ENCODE data around the gene BCL11B. TPM values are rescaled to one million over a fixed set of nuclear protein-coding genes. Genes with fewer than 3 reads are reported as not detected.

BCL11B gene
- total RNA-seq, 1 donor from 2014 or later: 0.16 TPM

DNA sequence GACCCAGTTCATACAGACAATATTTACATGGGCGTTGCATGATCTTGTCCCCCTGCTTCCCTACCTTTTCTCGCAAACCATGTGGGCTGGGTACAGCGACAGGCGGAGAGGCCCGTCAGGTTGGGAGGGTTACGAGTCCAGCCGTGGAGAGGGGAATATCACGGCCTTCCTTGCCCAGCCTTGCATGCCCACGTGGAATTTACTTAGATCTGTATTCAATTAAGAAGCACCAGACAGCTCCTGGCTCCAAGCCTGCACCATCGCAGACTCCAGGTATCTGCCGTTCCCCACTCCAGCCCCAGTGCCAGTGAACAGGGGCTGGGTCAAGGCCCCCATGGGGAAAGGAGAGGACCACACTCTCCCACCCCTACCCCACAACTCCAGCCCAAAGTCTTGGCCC lies 29.8 kb downstream of the BCL11B start:
- H3K9me3 Mint-ChIP-seq (ENCODE audit: unreplicated experiment): no peaks in the 10 kb centered on the region
- no peak overlapping the region for H3K27ac Mint-ChIP-seq (ENCODE audit: unreplicated experiment)
- no peak for TF ChIP-seq CTCF (IDR thresholded peaks at IDR 0.05)
- peaks cover 2% of the 10 kb centered on the region for H3K4me1 Mint-ChIP-seq (ENCODE audit: unreplicated experiment)
- H3K36me3 Mint-ChIP-seq (ENCODE audit: unreplicated experiment): no peaks in the 10 kb centered on the region
- no peak for DNase-seq (ENCODE audit: extremely low spot score, unreplicated experiment)
- peaks cover 64% of the 10 kb centered on the region for H3K27me3 Mint-ChIP-seq (ENCODE audit: unreplicated experiment)
- no peak overlapping the region for H3K4me3 Mint-ChIP-seq (ENCODE audit: unreplicated experiment)

DNA sequence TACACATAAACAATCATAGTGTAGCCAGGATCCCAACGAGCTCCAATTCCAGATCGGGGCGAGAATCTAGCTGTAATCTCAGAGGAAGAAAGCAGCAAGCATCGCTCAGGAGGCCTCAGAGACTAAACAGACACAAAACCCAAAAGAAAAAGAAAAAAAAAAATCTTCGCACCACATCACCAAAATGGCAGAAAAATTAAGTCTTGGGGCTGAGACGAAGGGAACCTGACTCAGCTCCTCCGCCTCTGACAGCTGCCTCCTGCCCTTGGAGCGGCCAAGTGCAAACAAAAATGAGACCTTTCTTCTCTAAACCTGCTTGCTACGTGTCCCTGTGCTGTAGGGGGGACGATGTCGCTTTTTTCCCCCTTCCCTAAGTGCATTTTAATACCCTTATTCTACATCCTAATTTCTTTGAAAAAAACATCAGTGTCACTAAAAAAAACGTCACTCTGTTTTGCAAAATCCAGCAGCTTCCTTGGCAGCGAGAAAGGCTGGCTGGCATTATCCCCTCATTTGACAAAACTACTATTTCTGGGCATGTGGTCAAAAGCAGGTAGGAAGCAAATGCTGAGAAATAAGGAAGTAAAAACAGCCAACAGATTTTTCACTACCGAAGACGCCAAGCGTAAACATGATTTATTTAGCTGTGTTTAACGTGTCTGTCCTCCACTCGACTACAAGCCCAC lies 30.5 kb downstream of the BCL11B start:
- H3K4me3 Mint-ChIP-seq (ENCODE audit: unreplicated experiment): no peak overlapping the region

DNA sequence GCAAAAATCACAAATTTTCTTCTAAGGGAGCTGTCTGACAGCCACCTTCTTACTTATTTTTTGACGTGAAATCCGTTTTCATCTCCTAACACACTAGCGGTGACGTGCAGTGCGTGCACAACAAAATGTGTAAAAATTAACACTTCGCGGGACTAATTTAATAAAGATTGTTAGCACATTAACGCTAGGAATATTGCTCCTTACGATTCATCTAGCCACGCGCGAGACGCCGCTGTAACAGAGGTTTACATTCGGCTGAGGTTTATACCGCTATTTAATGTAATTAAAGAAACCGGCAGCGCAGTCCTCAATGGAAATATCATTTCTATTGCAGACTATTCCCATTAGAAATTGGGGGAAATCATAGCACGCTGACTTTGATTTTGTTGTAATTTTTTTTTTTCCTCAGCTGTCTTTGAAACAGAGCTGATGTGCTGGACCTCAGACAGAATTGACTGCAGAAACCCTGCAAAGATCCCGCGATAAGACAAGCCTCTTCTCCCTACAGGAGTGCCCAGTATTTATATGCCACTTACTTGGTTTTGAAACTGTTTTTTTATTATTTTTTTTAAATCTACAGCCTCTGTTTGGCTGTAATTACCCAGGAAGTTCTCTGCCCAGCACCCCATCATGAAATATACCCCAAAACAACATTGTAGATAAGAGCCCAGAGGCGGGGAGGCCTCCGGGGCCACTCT lies 31.2 kb downstream of the BCL11B start:
- Mint-ChIP-seq H3K9me3 (ENCODE audit: unreplicated experiment) (peaks cover 5% of the 10 kb centered on the region), H3K27ac (ENCODE audit: unreplicated experiment) (no peak overlapping the region), H3K27me3 (ENCODE audit: unreplicated experiment) (peaks cover 57% of the 10 kb centered on the region), H3K4me3 (ENCODE audit: unreplicated experiment) (no peak overlapping the region), H3K4me1 (ENCODE audit: unreplicated experiment) (no peaks in the 10 kb centered on the region), H3K36me3 (ENCODE audit: unreplicated experiment) (no peaks in the 10 kb centered on the region)
- no peak for DNase-seq (ENCODE audit: extremely low spot score, unreplicated experiment)
- TF ChIP-seq CTCF (IDR thresholded peaks at IDR 0.05): no peak

More for the DNA sequence above, 30.5 kb downstream of the BCL11B start:
- TF ChIP-seq CTCF (IDR thresholded peaks at IDR 0.05): no peak
- Mint-ChIP-seq H3K27ac (ENCODE audit: unreplicated experiment) (no peak overlapping the region), H3K9me3 (ENCODE audit: unreplicated experiment) (no peaks in the 10 kb centered on the region), H3K36me3 (ENCODE audit: unreplicated experiment) (no peaks in the 10 kb centered on the region), H3K4me1 (ENCODE audit: unreplicated experiment) (no peaks in the 10 kb centered on the region), H3K27me3 (ENCODE audit: unreplicated experiment) (peaks cover 57% of the 10 kb centered on the region)
- DNase-seq (ENCODE audit: extremely low spot score, unreplicated experiment): no peak

- no peak for DNase-seq (ENCODE audit: extremely low spot score, unreplicated experiment)
- H3K4me1 Mint-ChIP-seq (ENCODE audit: unreplicated experiment): peaks cover 1% of the 10 kb centered on the region
- no peaks in the 10 kb centered on the region for H3K36me3 Mint-ChIP-seq (ENCODE audit: unreplicated experiment)
- no peak overlapping the region for H3K4me3 Mint-ChIP-seq (ENCODE audit: unreplicated experiment)
- H3K27me3 Mint-ChIP-seq (ENCODE audit: unreplicated experiment): peaks cover 55% of the 10 kb centered on the region
- TF ChIP-seq CTCF (IDR thresholded peaks at IDR 0.05): no peak
- H3K27ac Mint-ChIP-seq (ENCODE audit: unreplicated experiment): no peak overlapping the region
- peaks cover 10% of the 10 kb centered on the region for H3K9me3 Mint-ChIP-seq (ENCODE audit: unreplicated experiment)
Observed at GRCh38 chr14:99239661-99240092, 32.3 kb downstream of the BCL11B start.

DNA sequence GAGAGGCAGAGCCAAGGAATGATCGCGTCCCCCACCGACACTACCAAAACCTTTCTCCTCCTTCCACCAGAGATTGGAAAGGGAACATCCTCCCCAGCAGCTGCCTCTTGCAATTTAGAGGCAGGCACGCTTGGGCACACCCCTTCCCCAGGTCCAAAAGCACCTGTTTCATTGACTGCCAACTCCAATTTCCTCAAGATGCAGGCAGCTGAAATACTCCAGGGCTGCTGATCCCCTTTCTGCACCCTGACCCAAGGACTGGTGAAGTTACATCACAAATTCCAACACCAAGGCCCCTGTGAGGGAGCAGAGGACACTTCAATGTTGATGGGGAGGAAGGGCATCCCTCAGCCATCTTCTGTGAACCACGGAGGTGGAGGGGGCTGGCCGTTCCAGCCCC lies 33.8 kb downstream of the BCL11B start:
- Mint-ChIP-seq H3K9me3 (ENCODE audit: unreplicated experiment) (peaks cover 10% of the 10 kb centered on the region), H3K4me1 (ENCODE audit: unreplicated experiment) (peaks cover 1% of the 10 kb centered on the region), H3K27me3 (ENCODE audit: unreplicated experiment) (peaks cover 40% of the 10 kb centered on the region), H3K4me3 (ENCODE audit: unreplicated experiment) (no peak overlapping the region), H3K27ac (ENCODE audit: unreplicated experiment) (no peak overlapping the region), H3K36me3 (ENCODE audit: unreplicated experiment) (no peaks in the 10 kb centered on the region)
- DNase-seq (ENCODE audit: extremely low spot score, unreplicated experiment): no peak
- no peak for TF ChIP-seq CTCF (IDR thresholded peaks at IDR 0.05)
